NOMO-1 (cell line): ENCODE data around the gene EPHB2.
"Not testable (repeated sequence)": the region's sequence is repeated elsewhere in the genome, so short reads cannot be mapped to it uniquely, and the experiment has no call there.

Source experiments
- DNase-seq, 2 experiments: peaks; one replicate each; lab custom pipeline; 2025; ENCODE audit not compliant: unreplicated experiment in 2 of 2; lab: John Stamatoyannopoulos, UW

EPHB2 gene

DNA sequence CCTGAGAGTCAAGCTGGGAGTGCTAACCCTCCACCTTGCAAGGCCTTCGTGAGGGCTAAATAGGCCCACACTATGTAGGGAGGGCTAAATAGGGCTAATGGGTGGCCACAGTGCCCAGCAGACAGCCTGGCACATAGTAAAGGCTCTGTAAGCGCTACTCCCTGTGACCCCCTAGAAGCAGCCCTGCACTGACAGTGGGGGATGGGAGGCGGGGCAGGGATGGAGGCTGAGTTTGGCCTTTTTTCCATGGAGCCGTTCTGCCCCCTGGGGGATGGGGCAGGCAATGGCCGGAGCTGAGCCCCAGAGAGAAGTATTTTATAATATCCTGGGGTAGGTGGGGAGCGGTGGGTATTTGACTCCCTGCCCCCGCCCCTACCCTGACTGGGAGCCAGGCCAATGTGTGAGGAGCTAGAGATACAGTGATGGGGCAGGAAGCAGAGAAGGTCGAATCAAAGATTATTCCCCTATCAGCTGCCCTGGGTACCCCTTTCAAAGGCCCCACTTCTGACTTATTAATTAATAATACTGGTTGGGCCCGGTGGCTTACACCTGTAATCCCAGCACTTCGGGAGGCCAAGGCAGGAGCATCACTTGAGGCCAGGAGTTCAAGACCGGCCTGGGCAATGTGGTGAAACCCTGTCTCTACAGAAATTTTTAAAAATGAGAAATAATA, 219.7 kb downstream of the EPHB2 start:
- peak in 1 of 2 experiments; percentile 10 for DNase-seq

DNA sequence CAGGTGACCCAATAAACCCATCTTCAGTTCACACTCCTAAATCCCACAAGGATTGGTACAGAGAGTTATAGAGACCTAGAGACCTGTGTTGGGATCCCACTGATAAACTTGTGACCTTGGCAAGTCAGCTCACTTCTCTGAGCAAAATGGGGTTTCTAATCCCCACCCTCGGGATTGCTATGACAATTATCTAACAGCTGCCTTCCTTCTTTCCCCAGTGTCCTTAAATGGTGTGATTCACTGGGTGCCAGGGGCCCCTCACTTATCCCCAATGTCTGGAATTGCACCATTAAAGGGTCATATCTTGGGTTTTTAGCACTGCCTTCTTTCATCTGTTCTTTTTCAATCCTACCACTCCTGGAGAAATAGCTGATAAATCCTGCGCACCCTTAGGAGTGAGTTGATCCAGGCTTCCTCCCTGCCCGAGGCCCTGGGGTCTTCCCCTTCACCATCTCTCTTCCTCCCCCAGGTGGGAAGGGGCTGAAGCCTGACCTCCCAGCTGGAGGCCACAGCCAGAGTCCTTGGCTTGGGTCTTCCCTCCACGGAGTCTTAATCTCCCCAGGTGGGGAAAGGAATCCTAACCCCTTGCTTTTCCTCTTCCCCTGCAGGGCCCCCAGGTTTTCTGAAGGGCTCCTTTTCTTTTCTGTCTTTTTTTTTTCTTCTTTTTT, 222.3 kb downstream of the EPHB2 start:
- DNase-seq: no peak

DNA sequence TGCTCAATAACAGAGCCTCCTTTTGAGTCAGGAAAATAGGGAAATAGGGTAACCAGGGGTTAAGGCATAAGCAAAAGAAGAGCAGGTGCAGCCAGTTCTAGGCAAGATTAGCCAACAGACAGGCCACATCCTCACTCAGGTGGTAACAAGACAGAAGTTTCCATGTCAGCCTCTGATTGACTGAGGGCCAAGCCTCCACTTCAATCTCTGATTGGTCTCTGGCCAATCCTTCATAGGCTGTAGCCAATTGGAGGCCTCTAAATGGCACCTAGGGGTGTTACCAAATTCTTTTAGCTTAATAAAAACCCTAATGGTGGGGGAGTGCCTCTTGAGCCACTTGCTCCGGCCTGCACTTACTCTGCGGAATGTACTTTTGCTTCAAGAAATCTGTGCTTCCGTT, 224.8 kb downstream of the EPHB2 start:
- no peak for DNase-seq

DNA sequence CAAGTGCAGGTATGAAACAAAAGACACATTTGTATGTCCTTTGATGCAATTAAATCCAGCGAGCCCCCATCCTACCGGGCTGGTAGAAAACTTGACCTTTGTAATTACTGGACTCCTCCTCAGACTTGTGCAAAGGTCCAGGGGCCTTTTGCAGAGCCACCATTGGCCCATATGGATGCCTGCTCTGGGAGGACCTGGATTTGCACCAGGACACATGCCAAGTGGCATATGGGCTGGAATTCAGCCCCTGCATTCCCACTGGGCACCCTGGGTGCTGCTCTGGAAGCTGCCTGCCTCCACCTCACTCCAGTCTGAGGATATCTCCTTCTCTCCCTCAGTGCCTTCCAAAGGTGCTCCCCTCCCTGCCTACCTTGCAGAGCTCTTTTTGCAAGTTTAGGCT, 226.0 kb downstream of the EPHB2 start:
- DNase-seq: no peak

DNA sequence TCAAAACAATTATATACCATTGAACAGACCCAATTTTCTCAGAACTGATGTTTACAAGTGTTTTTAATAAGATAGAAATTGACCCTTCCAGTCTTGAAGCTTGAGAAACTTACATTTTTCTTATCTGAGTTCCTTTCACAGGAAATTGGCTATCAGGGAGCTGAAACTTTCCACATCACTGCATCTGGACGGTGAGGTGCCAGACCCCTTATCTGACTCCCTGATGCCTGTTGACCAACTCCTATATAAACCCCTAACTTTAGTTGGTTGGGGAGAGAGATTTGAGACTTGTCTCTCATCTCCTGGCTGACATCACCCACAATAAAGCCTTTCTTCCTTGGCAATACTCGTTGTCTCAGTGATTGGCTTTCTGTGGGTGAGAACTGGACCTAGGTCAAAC, 230.6 kb downstream of the EPHB2 start:
- DNase-seq: no peak

DNA sequence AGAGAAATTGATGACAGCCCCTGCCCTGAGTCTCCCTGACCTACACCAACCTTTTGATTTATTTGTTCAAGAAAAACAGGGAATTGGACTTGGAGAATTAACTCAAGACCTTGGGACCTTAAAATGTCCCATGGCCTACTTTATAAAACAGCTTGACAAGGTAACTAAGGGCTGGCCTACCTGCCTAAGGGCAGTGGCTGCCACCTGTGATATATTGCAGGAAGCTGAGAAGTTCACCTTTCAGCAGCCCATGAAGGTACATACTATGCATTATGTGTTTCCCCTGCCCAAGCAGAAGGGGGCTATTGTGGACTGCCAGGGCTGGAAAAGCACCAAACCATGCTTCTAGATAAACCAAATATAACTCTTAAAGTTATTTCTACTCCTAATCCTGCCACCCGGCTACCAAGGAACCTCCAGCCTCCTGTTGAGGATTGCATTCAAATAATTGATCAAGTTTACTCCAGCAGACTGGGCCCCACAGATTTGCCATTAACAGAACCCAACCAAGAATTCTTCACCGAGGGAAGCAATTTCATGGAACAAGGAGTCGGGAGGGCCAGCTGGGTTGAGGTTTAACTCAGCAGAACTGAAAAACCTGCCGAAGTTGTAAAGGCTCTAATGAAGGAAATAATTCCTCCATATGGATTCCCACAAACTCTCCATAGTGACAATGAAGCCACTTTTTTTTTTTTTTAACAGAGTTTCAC, 233.9 kb downstream of the EPHB2 start:
- DNase-seq: no peak

DNA sequence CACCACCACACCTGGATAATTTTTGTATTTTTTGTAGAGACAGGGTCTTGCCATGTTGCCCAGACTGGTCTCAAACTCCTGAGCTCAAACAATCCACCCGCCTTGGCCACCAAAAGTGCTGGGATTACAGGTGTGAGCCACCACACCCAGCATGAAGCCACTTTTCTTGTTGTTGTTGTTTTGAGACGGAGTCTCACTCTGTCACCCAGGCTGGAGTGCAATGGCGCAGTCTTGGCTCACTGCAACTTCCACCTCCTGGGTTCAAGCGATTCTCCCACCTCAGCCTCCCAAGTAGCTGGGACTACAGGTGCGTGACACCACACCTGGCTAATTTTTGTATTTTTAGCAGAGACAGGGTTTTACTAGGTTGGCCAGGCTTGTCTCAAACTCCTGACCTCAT, 234.5 kb downstream of the EPHB2 start:
- not testable (repeated sequence) for DNase-seq

DNA sequence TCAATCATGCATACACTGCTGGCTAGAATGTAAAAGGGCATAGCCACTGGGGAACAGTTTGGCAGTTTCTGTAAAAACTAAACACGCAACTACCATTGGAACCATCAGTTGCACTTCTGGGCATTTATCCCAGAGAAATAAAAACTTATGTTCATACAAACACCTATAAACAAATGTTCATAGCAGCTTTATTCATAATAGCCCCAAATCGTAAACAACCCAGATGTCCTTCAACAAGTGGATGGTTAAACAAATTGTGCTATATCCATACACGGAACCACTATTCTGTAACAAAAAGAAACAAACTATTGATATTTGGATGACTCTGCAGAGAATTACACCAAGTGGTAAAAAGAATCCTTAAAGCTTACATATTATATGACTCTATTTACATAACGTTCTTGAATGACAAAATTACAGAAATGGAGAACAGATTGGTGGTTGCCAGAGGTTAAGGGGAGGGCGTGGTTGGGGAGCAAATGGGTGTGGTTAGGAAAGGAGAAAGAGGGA, 239.2 kb downstream of the EPHB2 start:
- no peak for DNase-seq

DNA sequence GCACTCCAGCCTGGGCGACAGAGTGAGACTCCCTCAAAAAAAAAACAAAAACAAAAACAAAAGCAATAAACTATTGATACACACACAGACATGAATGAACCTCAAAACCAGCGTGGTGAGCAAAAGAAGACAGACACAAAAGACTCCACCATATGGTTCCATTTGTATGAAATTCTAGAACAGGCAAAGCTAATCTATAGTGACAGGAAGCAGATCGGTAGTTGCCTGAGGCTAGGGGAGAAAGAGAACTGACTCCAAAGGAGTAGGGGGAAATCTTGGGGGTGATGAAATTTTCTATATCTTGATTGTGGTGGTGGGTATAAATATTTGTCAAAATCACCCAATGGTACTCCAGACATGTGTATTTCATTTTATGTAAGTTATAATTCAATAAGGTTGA, 241.2 kb downstream of the EPHB2 start:
- DNase-seq: no peak

DNA sequence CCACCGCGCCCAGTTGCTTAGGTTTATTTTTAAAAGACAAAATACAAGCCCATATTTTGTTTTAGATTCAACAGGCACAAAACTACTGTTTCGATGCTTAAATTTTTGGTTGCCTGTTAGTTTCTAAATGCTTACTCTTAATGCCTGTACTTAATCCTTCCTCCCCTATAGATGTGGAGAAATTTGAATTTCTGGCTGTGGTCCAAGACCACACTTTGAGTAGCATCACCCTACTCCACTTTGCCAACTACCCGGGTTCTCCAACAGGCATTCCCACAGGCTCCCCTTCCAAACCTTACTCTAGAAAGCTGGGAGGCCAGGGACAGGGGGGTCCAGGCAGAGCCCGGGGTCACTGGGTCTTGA, 242.0 kb downstream of the EPHB2 start:
- DNase-seq: no peak

DNA sequence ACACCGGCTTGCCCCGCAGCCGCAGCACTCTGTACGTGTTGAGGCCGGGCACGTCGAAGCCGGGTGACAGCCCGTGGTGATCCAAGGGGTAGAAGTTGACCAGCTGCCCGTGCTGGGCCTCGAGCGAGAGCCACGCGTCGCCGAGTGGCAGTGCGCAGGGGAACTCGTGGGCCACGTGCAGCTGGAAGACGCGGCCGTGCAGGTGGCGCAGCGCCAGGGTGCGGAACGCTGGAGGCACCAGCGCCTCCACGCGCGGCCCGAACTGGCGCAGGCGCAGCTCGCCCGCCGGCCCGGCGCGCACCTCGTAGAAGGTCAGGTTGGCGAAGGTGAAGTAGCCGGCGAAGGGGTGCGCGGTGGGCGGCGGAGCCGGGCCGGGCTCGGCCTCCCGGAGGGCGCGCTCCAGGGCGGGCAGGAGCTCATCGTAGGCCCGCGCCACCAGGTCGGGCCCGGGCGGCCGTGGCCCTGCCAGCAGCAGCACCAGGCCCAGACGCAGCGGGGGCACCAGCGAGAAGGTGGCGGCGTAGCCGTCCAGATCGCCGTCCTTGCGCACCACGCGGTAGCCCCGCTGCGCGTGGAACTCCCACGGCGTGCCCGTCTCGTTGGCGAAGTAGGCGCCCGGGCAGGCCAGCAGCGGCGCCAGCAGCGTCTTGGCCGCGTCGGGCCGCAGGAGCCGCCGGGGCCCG, 242.6 kb downstream of the EPHB2 start:
- no peak for DNase-seq

DNA sequence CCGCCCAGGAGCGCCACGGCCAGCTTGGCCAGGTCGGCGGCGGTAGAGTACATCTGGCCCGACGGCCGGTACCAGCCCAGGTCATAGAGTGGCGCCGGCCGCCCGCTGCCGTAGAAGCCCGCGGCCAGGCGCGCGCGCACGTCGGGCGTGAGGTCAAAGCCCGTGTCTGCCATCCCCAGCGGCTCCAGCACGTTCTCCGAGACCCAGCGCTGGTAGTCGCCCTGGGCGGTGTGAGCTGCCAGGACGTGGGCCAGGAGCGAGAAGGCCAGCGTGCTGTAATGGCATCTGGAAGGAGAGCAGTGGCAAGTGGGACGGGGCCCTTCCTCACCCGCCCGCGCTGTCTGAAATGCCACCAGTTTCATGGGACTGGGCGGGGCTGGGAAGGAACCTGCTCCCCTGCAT, 243.1 kb downstream of the EPHB2 start:
- no peak for DNase-seq

DNA sequence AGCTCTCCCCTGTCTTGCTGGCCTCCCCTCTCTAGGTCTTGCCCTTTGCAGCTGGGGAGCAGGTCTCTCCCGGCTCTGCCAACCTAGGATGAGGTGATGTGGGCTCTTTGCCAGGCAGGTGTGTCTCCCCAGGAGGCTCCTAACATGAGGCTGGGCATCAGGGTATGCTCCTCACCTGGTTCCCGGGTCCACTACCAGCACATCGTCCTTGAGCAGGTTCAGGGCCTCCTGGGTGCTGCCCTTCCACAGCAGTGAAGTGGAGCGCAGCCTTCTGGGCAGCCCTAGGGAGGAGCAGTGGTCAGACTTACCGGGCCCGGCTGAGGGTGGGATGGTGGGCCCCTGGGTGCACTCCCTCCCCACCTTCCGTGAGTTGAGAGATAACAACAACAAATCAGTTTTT, 244.5 kb downstream of the EPHB2 start:
- DNase-seq: no peak

DNA sequence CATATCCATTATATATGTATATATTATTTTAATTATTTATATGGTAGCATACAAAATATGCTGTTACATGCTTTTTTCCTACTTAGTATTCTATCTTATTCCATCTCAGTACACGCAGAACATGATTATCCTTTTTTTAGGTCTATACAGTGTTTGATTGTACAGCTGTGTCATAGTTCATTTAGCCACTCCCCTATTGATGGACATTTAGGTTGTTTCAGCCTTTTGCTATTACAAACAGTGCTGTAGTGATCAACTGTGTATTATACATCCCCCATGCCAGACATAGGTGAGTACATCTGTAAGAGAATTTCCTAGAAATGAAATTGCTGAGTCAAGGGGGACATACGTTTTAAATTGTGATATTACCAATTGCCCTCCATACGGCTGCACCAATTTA, 246.4 kb downstream of the EPHB2 start:
- no peak for DNase-seq

DNA sequence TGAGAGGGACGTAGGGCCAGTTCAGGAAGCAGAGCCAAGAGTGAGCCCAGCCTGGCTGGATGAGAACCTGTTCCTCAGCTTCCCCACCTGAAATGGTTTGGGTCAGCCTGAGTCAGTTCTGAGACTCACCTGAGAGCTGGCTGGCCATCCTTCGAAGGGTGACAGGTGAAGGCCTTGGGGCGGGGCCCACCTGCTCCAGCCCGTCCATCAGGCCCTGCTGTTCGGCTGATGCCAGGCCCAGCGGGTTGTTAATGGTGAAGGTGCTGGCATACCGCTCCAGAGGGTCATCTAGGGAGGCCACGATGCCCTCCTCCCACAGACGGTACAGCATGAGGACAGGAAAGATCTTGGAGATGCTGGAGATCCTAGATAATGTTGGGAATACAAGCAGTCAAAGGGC, 247.9 kb downstream of the EPHB2 start:
- DNase-seq: no peak

DNA sequence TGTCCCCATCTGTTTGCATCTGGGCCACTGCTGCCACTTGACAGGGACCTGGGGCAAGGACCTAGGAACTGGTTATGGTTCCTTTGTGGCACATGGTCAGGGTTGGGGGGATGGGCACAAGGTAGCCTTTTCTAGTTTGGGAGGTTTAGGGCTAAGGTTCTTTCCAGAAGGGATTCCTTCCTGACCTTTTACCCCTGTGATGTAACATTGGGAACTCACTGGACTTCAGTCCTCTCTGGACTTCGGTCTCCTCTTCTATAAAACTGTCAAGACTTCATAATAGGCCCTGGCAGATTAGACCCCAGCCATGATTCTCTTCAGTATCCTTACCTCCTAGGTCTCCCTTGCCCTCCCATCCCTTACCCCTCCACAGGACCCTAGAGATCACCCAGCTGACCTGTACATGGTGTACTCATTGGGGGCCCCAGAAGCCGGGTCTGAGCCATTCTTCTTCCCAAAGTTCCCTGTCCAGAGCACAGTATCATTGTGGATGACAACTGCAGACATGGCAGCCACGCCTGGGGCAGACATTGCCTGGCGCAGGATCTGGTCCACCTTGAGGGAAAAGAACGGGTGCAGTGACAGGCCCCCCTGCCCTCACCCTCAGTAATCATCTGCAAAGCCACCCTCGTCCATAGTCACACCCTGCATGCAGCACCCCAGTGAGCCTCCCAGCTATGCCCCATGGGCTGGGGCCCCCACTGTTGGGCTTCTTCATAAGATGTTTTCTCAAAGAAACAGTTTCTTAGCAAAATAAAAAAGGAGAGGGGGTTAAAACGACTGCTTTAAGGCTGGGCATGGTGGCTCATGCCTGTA, 249.1 kb downstream of the EPHB2 start:
- DNase-seq: no peak

DNA sequence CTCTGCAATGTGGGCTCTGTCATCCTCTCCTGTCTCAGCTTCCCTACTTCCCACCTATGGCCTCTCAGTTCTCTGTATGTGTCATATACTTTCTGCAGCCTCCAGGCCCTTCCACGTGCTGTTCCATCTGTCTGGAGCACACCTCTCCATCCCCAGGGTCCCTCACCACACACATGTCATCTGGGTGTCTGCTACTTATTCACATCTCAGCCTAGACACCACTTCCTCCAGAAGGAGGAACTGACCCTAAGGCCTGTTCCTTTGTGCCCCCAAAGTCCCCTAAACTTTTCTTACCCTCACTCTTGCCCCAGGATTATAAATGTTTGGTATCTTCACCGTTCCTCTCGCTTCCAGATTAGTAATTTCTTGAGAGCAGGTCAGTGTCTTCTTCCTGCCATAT, 251.9 kb downstream of the EPHB2 start:
- no peak for DNase-seq

DNA sequence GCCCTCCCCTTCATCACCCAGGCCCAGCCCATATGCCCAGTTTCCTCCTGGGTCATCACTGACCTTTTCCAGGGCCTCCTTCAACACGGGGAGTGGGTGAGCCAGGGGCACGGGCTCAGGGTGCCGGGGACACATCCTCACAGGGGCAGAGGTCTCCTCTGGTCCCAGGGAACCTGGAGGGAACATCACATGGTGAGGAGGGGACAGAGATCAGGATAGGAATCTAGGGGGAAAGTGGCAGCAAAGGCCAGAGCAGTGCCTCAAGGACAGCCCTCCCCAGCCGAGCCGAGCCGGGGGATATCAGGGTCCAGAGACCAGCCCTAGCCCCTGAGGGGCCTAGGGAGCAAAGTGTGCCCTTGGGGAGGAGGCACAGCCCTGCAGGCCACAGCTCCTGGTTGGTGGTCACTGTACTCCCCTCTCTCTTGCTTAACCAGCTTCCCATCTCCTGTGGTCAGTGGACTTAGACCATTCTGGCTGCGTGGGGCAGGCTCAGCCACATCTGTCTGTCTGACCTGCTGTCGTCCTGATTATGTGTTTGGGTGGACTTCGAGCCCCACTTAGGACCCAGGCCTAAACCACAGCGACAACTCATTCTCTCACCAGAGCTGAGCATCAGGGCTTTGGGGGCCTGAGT, 252.5 kb downstream of the EPHB2 start:
- DNase-seq: no peak

DNA sequence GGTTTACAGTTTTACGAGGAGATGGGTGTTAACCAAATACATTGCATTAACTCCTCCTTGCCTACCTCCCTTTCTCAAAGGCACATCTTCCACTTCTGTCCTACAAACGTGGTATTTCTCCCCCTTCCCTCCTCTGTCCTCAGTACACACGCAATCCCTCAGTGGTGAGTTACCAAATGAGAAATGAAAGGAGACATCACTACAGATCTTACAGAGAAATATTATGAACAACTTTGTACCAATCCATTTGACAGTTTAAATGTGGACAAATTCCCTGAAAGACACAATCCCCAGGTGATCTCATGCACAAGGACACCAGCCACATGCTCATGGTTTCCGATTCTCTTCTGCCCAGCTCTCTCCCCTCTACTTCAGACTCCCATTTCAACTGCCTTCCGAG, 255.7 kb downstream of the EPHB2 start:
- DNase-seq: no peak

DNA sequence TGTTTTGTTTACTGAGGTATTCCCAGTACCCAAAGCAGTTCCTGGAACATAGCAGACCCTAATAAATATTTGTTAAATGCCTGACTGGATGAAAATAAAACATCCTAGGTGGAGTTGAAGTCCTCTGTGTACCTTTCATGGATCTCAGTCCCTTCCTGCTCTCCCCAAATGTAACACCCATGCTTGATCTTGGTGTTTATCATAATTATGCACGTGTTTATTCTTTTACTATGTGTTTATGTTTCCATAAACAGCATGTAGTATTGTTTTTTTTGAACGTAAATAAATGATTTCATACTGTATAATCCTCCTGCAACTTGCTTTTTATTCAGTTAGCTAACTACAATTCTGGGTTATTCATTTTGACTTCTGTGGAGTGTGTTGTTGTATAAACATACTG, 257.2 kb downstream of the EPHB2 start:
- no peak for DNase-seq
